ENCODE results near the gene KYNU.

Gene KYNU

DNA sequence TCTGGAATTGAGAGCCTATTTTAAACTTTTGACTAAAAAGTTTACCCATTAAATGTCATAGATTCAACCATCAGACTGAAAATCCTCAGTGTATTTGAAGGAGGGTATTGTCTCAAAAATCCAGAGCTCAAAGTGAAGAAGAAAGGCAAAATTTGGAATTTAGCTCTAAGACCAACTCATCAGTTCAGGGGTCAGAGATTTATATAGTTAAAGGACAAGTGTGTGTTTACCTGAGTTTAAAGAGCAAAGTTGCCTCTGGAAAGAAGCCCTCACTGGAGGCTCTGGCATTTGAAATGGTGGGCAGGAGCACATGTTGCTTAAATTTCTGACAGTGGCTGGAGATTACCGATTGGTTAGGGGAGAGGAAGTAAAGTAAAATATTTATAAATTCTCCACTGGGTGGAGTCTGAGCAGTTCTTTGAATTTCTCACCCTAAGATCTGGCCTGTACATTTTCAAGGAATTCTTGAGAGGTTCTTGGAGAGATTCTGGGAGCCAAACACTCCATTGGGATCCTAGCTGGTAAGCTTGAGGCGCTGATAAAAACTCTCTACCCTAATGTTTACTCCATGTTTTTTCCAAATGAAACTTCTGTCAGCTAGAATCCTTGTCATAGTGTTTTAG lies at the start of gene KYNU:
KYNU (plus strand) TSS at position 449 of the 623 bp plus-strand sequence. CDS start 7,704 bp downstream, outside the sequence.
- DNase-seq (ENCODE audit: extremely low read depth, insufficient read length): no peak
- TF ChIP-seq CTCF (IDR thresholded peaks at IDR 0.05; ENCODE audit: insufficient read depth, low read length, poor library complexity, severe bottlenecking): peak; percentile 24
- H3K27me3 ChIP-seq (replicated peaks; ENCODE audit: control insufficient read depth, insufficient read depth, low read length): no peaks in the 10 kb centered on the region
- no peaks in the 10 kb centered on the region for H3K36me3 ChIP-seq (ENCODE audit: control insufficient read depth, insufficient read depth, low read length)
- peak within 1 kb of the TSS; percentile 49 for H3K4me3 ChIP-seq (replicated peaks; ENCODE audit: low read depth, low read length)

- no peak overlapping the region for H3K4me3 ChIP-seq (replicated peaks; ENCODE audit: low read depth, low read length)
- peak; percentile 16 for DNase-seq (ENCODE audit: extremely low read depth, insufficient read length)
- TF ChIP-seq CTCF (IDR thresholded peaks at IDR 0.05; ENCODE audit: insufficient read depth, low read length, poor library complexity, severe bottlenecking): no peak
- no peaks in the 10 kb centered on the region; the same call in 1 of the 2 replicates for H3K36me3 ChIP-seq (ENCODE audit: control insufficient read depth, insufficient read depth, low read length)
- no peaks in the 10 kb centered on the region for H3K27me3 ChIP-seq (replicated peaks; ENCODE audit: control insufficient read depth, insufficient read depth, low read length)
Measured at GRCh38 chr2:142834021-142834420, 43.4 kb upstream of the KYNU start.

DNA sequence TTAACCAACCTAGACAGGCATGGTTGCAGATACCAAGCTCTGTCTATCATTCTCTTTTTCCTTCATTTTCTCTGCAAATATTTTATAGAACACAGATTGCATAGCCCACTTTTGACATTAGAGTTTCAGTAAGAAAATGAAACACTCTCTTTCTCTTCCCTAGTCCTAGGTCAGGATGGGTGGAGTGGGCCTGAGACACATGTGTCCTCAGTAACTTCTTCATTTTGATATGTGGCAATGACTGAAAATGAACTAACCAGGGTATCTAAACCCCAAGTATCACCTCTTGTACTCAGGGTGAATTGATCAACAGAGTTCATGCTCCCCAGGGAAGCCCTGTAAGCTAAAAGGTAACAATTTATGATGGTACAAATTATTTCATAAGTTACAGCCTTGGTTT lies 37.0 kb upstream of the KYNU start:
- no peak for TF ChIP-seq CTCF (IDR thresholded peaks at IDR 0.05; ENCODE audit: insufficient read depth, low read length, poor library complexity, severe bottlenecking)
- H3K36me3 ChIP-seq (ENCODE audit: control insufficient read depth, insufficient read depth, low read length): no peaks in the 10 kb centered on the region
- DNase-seq (ENCODE audit: extremely low read depth, insufficient read length): no peak
- H3K4me3 ChIP-seq (replicated peaks; ENCODE audit: low read depth, low read length): no peak overlapping the region
- H3K27me3 ChIP-seq (replicated peaks; ENCODE audit: control insufficient read depth, insufficient read depth, low read length): no peaks in the 10 kb centered on the region

DNA sequence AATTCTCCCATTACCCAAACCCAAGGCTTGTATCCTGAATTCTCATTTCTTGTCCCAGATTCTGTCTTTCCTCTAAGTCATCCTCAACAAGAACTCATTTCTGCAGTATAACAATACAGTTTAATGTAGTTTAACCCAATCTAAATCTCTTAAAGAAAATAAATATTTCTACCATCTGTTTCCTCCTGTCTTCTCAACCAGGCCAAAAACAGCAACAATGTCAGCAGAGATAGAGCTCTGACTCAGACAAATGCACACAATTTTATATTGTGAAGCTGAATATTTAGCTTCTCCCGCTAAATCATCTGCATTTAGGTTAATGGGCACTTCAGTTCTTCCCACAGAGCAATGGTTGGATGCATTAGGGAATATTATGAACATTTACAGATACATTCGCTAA lies 35.7 kb upstream of the KYNU start:
- Histone ChIP-seq H3K4me3 (replicated peaks; ENCODE audit: low read depth, low read length) (no peak overlapping the region), H3K27me3 (replicated peaks; ENCODE audit: control insufficient read depth, insufficient read depth, low read length) (no peaks in the 10 kb centered on the region), H3K36me3 (ENCODE audit: control insufficient read depth, insufficient read depth, low read length) (no peaks in the 10 kb centered on the region)
- no peak for TF ChIP-seq CTCF (IDR thresholded peaks at IDR 0.05; ENCODE audit: insufficient read depth, low read length, poor library complexity, severe bottlenecking)
- DNase-seq (ENCODE audit: extremely low read depth, insufficient read length): no peak

DNA sequence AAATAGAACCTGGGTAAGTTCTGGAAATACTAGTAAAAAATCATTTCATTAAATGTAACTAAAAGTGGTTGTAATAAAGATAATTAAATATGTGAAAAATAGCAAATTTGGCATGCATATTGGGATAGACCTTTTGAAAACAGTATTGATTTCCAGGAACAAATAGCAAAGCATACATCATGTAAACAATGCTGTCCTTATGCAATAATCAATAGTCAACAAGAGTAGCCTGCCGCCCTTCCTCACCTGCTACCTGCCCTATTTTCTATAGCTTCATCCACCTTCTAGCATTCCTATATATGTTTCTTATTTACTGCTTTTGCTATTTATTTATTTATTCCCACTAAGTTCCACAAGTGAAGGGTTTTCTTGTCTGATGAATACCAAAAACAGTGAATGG lies 35.1 kb upstream of the KYNU start:
- DNase-seq (ENCODE audit: extremely low read depth, insufficient read length): no peak
- H3K27me3 ChIP-seq (replicated peaks; ENCODE audit: control insufficient read depth, insufficient read depth, low read length): no peaks in the 10 kb centered on the region
- TF ChIP-seq CTCF (IDR thresholded peaks at IDR 0.05; ENCODE audit: insufficient read depth, low read length, poor library complexity, severe bottlenecking): no peak
- no peak overlapping the region for H3K4me3 ChIP-seq (replicated peaks; ENCODE audit: low read depth, low read length)
- no peaks in the 10 kb centered on the region for H3K36me3 ChIP-seq (ENCODE audit: control insufficient read depth, insufficient read depth, low read length)

GRCh38 chr2:142843731-142844130 lies 33.7 kb upstream of the KYNU start:
- Histone ChIP-seq H3K27me3 (replicated peaks; ENCODE audit: control insufficient read depth, insufficient read depth, low read length) (no peaks in the 10 kb centered on the region), H3K36me3 (ENCODE audit: control insufficient read depth, insufficient read depth, low read length) (no peaks in the 10 kb centered on the region), H3K4me3 (replicated peaks; ENCODE audit: low read depth, low read length) (no peak overlapping the region)
- no peak for DNase-seq (ENCODE audit: extremely low read depth, insufficient read length)
- TF ChIP-seq CTCF (IDR thresholded peaks at IDR 0.05; ENCODE audit: insufficient read depth, low read length, poor library complexity, severe bottlenecking): no peak

Measured in GM06990 (cell line).